SK-N-SH treated with all-trans-retinoic acid at 6 μM for 48 hours (cell line): ENCODE data around the gene SOWAHA.

Experiments used
- ARNTL ChIP-seq: fragments of 450-650 bp; formaldehyde crosslinking; IDR thresholded peaks from 2 replicates; pipeline ENCODE4 v1.5.0; 2020; ENCODE audit warnings: low read depth, mild to moderate bottlenecking, moderate library complexity, borderline replicate concordance
- CREB5 ChIP-seq: fragments of 250-450 bp; sonication (Bioruptor Pico); IDR thresholded peaks from 2 replicates; pipeline ENCODE4 v1.5.1; 2020; ENCODE audit warnings: low read depth, mild to moderate bottlenecking, moderate library complexity
- CSDC2 ChIP-seq: fragments of 250-450 bp; sonication (Bioruptor Pico); IDR thresholded peaks from 2 replicates; pipeline ENCODE4 v1.5.0; 2020; ENCODE audit warnings: mild to moderate bottlenecking, moderate library complexity
- CSRNP3 ChIP-seq: fragments of 250-450 bp; sonication (Bioruptor Pico); IDR thresholded peaks from 2 replicates; pipeline ENCODE4 v1.5.1; 2021; ENCODE audit warnings: mild to moderate bottlenecking, moderate library complexity
- GLIS3 ChIP-seq: fragments of 250-450 bp; sonication (Bioruptor Pico); IDR thresholded peaks from 2 replicates; pipeline ENCODE4 v1.5.0; 2020; ENCODE audit warnings: mild to moderate bottlenecking, moderate library complexity
- ISL1 ChIP-seq: fragments of 250-450 bp; sonication (Bioruptor Pico); IDR thresholded peaks from 2 replicates; pipeline ENCODE4 v2.1.2; 2022; ENCODE audit warnings: mild to moderate bottlenecking, moderate library complexity
- POU6F1 ChIP-seq: fragments of 250-450 bp; sonication (Bioruptor Pico); IDR thresholded peaks from 2 replicates; pipeline ENCODE4 v1.8.0; 2021; ENCODE audit warnings: low read depth, mild to moderate bottlenecking, moderate library complexity, borderline replicate concordance
- SNAI2 ChIP-seq: fragments of 250-450 bp; sonication (Bioruptor Pico); IDR thresholded peaks from 2 replicates; pipeline ENCODE4 v1.5.0; 2020; ENCODE audit warnings: mild to moderate bottlenecking, moderate library complexity
- ZFP3 ChIP-seq: fragments of 250-450 bp; sonication (Bioruptor Pico); IDR thresholded peaks from 2 replicates; pipeline ENCODE4 v1.5.0; 2020; ENCODE audit warnings: mild to moderate bottlenecking, moderate library complexity
- ZFP30 ChIP-seq: fragments of 450-650 bp; formaldehyde crosslinking; IDR thresholded peaks from 2 replicates; pipeline ENCODE4 v1.5.0; 2022; ENCODE audit warnings: mild to moderate bottlenecking, moderate library complexity
- ZNF70 ChIP-seq: fragments of 450-650 bp; formaldehyde crosslinking; IDR thresholded peaks from 2 replicates; pipeline ENCODE4 v1.5.0; 2020; ENCODE audit warnings: mild to moderate bottlenecking, moderate library complexity
- ZNF8 ChIP-seq: fragments of 450-650 bp; formaldehyde crosslinking; IDR thresholded peaks from 2 replicates; pipeline ENCODE4 v1.5.0; 2020; ENCODE audit warnings: mild to moderate bottlenecking, moderate library complexity
- TF ChIP-seq, protein P1 (sequence below): fragments of 250-450 bp; sonication (Bioruptor Pico); IDR thresholded peaks from 2 replicates; pipeline ENCODE4 v1.8.0; 2020; ENCODE audit warnings: mild to moderate bottlenecking, moderate library complexity, borderline replicate concordance

GRCh38 chr5:132840896-132841295, 27.8 kb downstream of the SOWAHA start:
- TF ChIP-seq ARNTL (CRISPR knock-in tag) (no peak), ZFP3 (CRISPR knock-in tag) (no peak), ZFP30 (CRISPR knock-in tag) (no peak), CSDC2 (no peak), ZNF8 (no peak), SNAI2 (CRISPR knock-in tag) (no peak), POU6F1 (CRISPR knock-in tag) (no peak), CREB5 (CRISPR knock-in tag) (no peak), ZNF70 (no peak), GLIS3 (CRISPR knock-in tag) (no peak), CSRNP3 (CRISPR knock-in tag) (no peak), ISL1 (no peak)
- TF ChIP-seq, protein P1, sequence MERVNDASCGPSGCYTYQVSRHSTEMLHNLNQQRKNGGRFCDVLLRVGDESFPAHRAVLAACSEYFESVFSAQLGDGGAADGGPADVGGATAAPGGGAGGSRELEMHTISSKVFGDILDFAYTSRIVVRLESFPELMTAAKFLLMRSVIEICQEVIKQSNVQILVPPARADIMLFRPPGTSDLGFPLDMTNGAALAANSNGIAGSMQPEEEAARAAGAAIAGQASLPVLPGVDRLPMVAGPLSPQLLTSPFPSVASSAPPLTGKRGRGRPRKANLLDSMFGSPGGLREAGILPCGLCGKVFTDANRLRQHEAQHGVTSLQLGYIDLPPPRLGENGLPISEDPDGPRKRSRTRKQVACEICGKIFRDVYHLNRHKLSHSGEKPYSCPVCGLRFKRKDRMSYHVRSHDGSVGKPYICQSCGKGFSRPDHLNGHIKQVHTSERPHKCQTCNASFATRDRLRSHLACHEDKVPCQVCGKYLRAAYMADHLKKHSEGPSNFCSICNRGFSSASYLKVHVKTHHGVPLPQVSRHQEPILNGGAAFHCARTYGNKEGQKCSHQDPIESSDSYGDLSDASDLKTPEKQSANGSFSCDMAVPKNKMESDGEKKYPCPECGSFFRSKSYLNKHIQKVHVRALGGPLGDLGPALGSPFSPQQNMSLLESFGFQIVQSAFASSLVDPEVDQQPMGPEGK (CRISPR knock-in tag): no peak
